Measurements from ENCODE around the gene ARHGAP15. TPM values are rescaled to one million over a fixed set of nuclear protein-coding genes. Genes with fewer than 3 reads are reported as not detected.
A peak's percentile ranks its signal among the peaks of the same experiment; 100 is the strongest.

Gene ARHGAP15
- total RNA-seq, 2 experiments from 2014 or later = 71.3 to 72.8 TPM

DNA sequence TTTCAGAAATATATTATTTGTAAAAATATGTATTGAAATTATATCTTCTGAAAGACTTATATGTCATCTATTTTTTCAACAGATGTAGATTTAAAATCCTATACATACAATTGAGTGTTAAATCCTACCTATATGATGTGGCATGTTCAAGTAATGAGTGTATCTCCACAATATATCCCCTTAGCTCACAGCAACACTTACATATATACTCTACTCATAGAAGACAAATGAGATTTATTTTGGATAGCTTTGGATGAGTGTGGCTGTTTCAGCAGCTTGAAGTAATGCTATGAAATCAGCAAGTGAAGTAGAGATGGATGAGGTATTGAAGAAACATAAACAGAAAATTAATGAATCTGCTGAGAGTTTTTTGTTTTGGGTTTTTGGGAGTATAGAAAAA is 263.1 kb downstream of the ARHGAP15 start:
- no peak for DNase-seq
- peaks cover 7% of the 10 kb centered on the region for H3K36me3 Mint-ChIP-seq (ENCODE audit: low read depth)
- peaks cover 30% of the 10 kb centered on the region for H3K4me1 Mint-ChIP-seq (ENCODE audit: low read depth)
- H3K9me3 Mint-ChIP-seq = no peaks in the 10 kb centered on the region
- no peaks in the 10 kb centered on the region for H3K27me3 Mint-ChIP-seq
- ChIA-PET CTCF (no interaction called here), POLR2A (no interaction called here)
- H3K27ac Mint-ChIP-seq = no peak overlapping the region
- no peak overlapping the region for H3K4me3 Mint-ChIP-seq
- TF ChIP-seq, protein P1, sequence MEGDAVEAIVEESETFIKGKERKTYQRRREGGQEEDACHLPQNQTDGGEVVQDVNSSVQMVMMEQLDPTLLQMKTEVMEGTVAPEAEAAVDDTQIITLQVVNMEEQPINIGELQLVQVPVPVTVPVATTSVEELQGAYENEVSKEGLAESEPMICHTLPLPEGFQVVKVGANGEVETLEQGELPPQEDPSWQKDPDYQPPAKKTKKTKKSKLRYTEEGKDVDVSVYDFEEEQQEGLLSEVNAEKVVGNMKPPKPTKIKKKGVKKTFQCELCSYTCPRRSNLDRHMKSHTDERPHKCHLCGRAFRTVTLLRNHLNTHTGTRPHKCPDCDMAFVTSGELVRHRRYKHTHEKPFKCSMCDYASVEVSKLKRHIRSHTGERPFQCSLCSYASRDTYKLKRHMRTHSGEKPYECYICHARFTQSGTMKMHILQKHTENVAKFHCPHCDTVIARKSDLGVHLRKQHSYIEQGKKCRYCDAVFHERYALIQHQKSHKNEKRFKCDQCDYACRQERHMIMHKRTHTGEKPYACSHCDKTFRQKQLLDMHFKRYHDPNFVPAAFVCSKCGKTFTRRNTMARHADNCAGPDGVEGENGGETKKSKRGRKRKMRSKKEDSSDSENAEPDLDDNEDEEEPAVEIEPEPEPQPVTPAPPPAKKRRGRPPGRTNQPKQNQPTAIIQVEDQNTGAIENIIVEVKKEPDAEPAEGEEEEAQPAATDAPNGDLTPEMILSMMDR (IDR thresholded peaks at IDR 0.05) = no peak
- intact Hi-C loops (cut with micrococcal nuclease) = no loop called here
- ATAC-seq = no peak

DNA sequence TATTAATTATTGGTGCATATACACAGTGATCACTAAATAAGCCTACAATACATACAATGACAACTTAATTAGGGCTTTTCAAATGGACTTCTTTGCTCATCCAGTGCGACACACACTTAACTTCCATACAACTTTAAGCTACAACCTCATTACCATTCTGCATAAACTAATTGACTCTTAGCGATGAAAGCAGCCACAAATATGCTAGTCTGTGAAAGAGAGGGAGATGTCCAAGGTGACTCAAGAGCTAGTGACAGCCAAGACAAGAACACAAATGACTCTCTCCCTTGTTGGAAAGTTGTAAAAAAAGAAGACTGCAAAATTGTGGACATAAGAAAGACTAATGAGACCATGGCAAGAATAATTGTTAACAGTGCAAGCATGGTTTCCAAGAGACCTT is 264.8 kb downstream of the ARHGAP15 start:
- POLR2A ChIA-PET = no interaction called here

DNA sequence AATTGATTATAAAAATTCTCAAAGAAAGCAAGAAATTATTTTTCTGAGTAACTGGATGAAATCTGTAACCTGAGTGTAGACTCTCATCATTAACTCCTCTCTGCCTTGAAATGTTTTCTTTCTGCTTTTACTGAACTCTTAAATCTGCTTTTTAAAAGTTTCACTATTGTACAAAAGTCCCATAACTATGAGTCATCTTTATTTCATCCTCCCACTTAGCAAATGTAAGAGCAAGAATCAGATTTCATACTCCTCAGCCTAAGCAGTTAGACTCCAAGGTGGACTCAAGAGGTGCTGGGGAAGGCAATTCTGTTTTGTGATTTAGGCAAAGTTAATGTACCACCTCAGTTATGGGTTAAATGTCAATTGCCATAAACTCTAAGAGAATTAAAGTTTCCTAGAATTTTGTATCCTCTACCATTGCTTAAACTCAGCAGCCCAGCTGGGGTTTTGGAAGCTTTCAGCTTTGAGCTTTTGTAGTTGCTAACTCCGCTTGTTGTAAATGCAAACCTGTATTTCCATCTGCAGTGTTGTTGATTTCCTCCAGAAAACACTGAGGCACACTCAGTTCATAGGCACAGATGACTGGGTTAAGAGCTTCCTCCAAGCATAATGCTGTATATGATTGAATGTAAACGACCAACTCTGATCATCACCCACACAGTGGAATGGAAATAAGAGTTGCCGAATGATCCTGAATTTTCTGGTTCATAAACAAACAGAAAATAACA is 268.8 kb downstream of the ARHGAP15 start:
- Mint-ChIP-seq H3K4me1 (ENCODE audit: low read depth) (peaks cover 54% of the 10 kb centered on the region), H3K27me3 (no peaks in the 10 kb centered on the region), H3K4me3 (no peak overlapping the region), H3K27ac (peak overlapping the region; percentile 43), H3K9me3 (no peaks in the 10 kb centered on the region), H3K36me3 (ENCODE audit: low read depth) (peaks cover 4% of the 10 kb centered on the region)
- ChIA-PET CTCF (no interaction called here), POLR2A (no interaction called here)
- peak; percentile 93 for ATAC-seq
- intact Hi-C loops (cut with micrococcal nuclease) = no loop called here
- no peak for DNase-seq
- TF ChIP-seq, protein P1 (IDR thresholded peaks at IDR 0.05) = no peak

More for the DNA sequence above, 264.8 kb downstream of the ARHGAP15 start:
- CTCF ChIA-PET = no interaction called here
- Mint-ChIP-seq H3K9me3 (no peaks in the 10 kb centered on the region), H3K27me3 (no peaks in the 10 kb centered on the region), H3K27ac (no peak overlapping the region), H3K36me3 (ENCODE audit: low read depth) (peaks cover 7% of the 10 kb centered on the region), H3K4me3 (no peak overlapping the region), H3K4me1 (ENCODE audit: low read depth) (peaks cover 46% of the 10 kb centered on the region)
- ATAC-seq (no peak), DNase-seq (no peak)
- intact Hi-C loops (cut with micrococcal nuclease) = no loop called here
- TF ChIP-seq, protein P1 (IDR thresholded peaks at IDR 0.05) = no peak

DNA sequence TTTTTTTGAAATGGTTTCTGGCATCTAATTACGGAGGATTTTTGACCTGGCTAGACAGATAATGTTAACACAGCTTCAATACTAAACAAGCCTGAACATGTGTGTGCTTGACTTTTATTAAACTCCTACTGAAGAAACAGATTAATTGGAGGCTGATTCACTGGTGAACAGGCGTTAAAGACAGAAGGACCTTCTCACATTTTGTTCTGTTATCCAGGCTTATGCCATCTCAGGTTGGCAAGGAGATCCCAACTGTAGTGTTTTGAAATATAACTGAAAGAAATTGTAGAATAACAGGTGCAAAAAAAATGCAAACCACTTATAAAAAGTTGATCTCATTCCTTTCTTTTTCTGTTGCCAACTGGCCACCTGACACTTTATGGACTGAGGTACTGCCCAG is 269.6 kb downstream of the ARHGAP15 start:
- Mint-ChIP-seq H3K27me3 (no peaks in the 10 kb centered on the region), H3K36me3 (ENCODE audit: low read depth) (peaks cover 6% of the 10 kb centered on the region), H3K4me3 (no peak overlapping the region), H3K9me3 (no peaks in the 10 kb centered on the region), H3K4me1 (ENCODE audit: low read depth) (peaks cover 55% of the 10 kb centered on the region), H3K27ac (no peak overlapping the region)
- DNase-seq (no peak), ATAC-seq (no peak)
- TF ChIP-seq, protein P1 (IDR thresholded peaks at IDR 0.05) = no peak
- ChIA-PET POLR2A (no interaction called here), CTCF (no interaction called here)
- intact Hi-C loops (cut with micrococcal nuclease) = no loop called here

DNA sequence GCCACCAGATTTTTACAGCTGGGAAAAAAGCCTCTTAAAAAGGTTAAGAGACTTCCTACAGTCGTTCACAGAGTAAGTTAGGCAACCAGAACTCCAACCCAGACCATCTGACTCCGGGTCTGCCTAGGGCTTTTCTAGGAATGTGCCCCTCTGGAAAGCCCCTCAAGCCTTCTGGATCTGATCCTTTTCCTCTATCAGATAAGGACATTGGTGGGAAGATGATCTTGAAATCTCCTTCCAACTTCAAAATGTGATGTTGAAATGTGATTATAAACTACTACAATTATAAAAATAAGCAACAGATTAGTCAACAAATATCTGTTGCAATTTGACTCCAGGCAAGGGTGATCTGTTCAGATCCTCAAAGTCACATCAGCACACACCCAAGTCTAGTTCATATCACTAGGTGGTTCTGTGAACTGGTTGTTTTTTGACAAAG is 270.4 kb downstream of the ARHGAP15 start:
- Mint-ChIP-seq H3K4me3 (no peak overlapping the region), H3K27me3 (no peaks in the 10 kb centered on the region), H3K27ac (no peak overlapping the region), H3K36me3 (ENCODE audit: low read depth) (peaks cover 6% of the 10 kb centered on the region), H3K4me1 (ENCODE audit: low read depth) (peaks cover 55% of the 10 kb centered on the region), H3K9me3 (no peaks in the 10 kb centered on the region)
- ATAC-seq (no peak), DNase-seq (no peak)
- TF ChIP-seq, protein P1 (IDR thresholded peaks at IDR 0.05) = no peak
- CTCF ChIA-PET = no interaction called here
- intact Hi-C loops (cut with micrococcal nuclease) = no loop called here
- POLR2A ChIA-PET = no interaction called here
